HepG2 (cell line): ENCODE results near the gene MAP3K2. TPM values are rescaled to one million over a fixed set of nuclear protein-coding genes. Genes with fewer than 3 reads are reported as not detected.

Experiments used
- EED ChIP-seq: sonication (generic); formaldehyde crosslinking; IDR thresholded peaks from 2 replicates; pipeline ENCODE4 v1.5.0; 2020; ENCODE audit warnings: mild to moderate bottlenecking, missing genetic modification reagents
- GATAD2A ChIP-seq: IDR thresholded peaks from 2 replicates; pipeline ENCODE4 v1.6.1; 2016
- HDAC1 ChIP-seq: sonication (generic); formaldehyde crosslinking; IDR thresholded peaks from 2 replicates; pipeline ENCODE4 v1.5.1; 2020; ENCODE audit warnings: mild to moderate bottlenecking, missing genetic modification reagents
- HNF4A ChIP-seq: sonication (generic); formaldehyde crosslinking; IDR thresholded peaks from 2 replicates; pipeline ENCODE4 v1.4.0; 2020; ENCODE audit warnings: missing genetic modification reagents
- HNF4G ChIP-seq, 2 experiments: sonication (generic) in 1 of 2; formaldehyde crosslinking in 1 of 2; IDR thresholded peaks; 2 replicates each; pipeline versions ENCODE4 v1.4.0 to v1.6.1; 2011 to 2020; ENCODE audit warnings: borderline replicate concordance in 2 of 2, low read depth in 2 of 2, mild to moderate bottlenecking in 2 of 2, low read length in 1 of 2, missing genetic modification reagents in 1 of 2, moderate library complexity in 1 of 2
- HNRNPLL ChIP-seq: fragments of 200-400 bp; formaldehyde crosslinking; IDR thresholded peaks from 2 replicates; pipeline ENCODE4 v1.6.1; 2017; ENCODE audit warnings: mild to moderate bottlenecking, low read depth, low read length; ENCODE audit not compliant: poor library complexity, severe bottlenecking
- MAX ChIP-seq: IDR thresholded peaks from 2 replicates; pipeline ENCODE4 v1.6.1; 2012; ENCODE audit warnings: inconsistent platforms
- NFIC ChIP-seq: IDR thresholded peaks from 2 replicates; pipeline ENCODE4 v1.6.1; 2012; ENCODE audit warnings: mild to moderate bottlenecking, low read length, inconsistent platforms
- NR2F6 ChIP-seq, 2 experiments: IDR thresholded peaks; 2 replicates each; pipeline ENCODE4 v1.6.1; 2016; ENCODE audit warnings: antibody characterized with exemption in 1 of 2, mild to moderate bottlenecking in 1 of 2
- SAFB2 ChIP-seq: sonication (generic); formaldehyde crosslinking; IDR thresholded peaks from 2 replicates; pipeline ENCODE4 v1.5.1; 2020; ENCODE audit warnings: missing genetic modification reagents, low read depth, mild to moderate bottlenecking, borderline replicate concordance
- SOX13 ChIP-seq, 3 experiments: fragments of 450-650 bp in 1 of 3; sonication (generic) in 1 of 3; formaldehyde crosslinking in 1 of 3; IDR thresholded peaks in 2 of 3; conservative IDR thresholded peaks in 1 of 3; 2 replicates each; pipeline versions ENCODE4 v1.5.0 to v1.6.1; 2016 to 2020; ENCODE audit warnings: antibody characterized with exemption in 1 of 3, mild to moderate bottlenecking in 1 of 3, missing compliant biosample characterization in 1 of 3, missing genetic modification reagents in 1 of 3, moderate library complexity in 1 of 3
- ZNF260 ChIP-seq: sonication (generic); formaldehyde crosslinking; IDR thresholded peaks from 2 replicates; pipeline ENCODE4 v1.4.0; 2020; ENCODE audit warnings: missing genetic modification reagents, low read depth, mild to moderate bottlenecking, borderline replicate concordance
- ZNF318 ChIP-seq: sonication (generic); formaldehyde crosslinking; IDR thresholded peaks from 2 replicates; pipeline ENCODE4 v1.4.0; 2020; ENCODE audit warnings: mild to moderate bottlenecking, missing genetic modification reagents
- ZNF563 ChIP-seq: sonication (generic); formaldehyde crosslinking; IDR thresholded peaks from 2 replicates; pipeline ENCODE4 v1.8.0; 2022; ENCODE audit warnings: mild to moderate bottlenecking, moderate library complexity, missing genetic modification reagents
- ZSCAN20 ChIP-seq: sonication (generic); formaldehyde crosslinking; IDR thresholded peaks from 2 replicates; pipeline ENCODE4 v1.4.0; 2020; ENCODE audit warnings: missing genetic modification reagents, mild to moderate bottlenecking, borderline replicate concordance
- polyA plus RNA-seq, 8 experiments: library from polyadenylated mRNA; depleted of rRNA in 3 of 8; stranded (reverse) in 7 of 8; unstranded in 1 of 8; fragments of >200 nt; fragmentation: Illumina TruSeq in 4 of 8; extraction: Trizol in 4 of 8; gene quantifications; 2 replicates each; pipeline versions ENCODE4 v1.2.1 to v1.2.3, GENCODE V29; 2011 to 2016; ENCODE audit warnings: low read depth in 4 of 8, missing spikeins in 1 of 8, mixed read lengths in 1 of 8; ENCODE audit not compliant: insufficient read depth in 1 of 8
- total RNA-seq, 5 experiments: library from RNA; depleted of rRNA; stranded (reverse); fragments of >200 nt; fragmentation: Illumina TruSeq; extraction: Trizol; gene quantifications; 2 replicates each; pipeline ENCODE4 v1.2.3, GENCODE V29; 2016; ENCODE audit warnings: low read depth in 1 of 5

Gene MAP3K2
- total and polyA plus RNA-seq, 2 of the 13 experiments (the other 11 are each of a cell fraction or from before 2014, with no cell fraction given): 12.2 to 37.2 TPM

- no peak for TF ChIP-seq HNF4G (IDR thresholded peaks at IDR 0.05; ENCODE audit: borderline replicate concordance, low read depth, low read length)
- TF ChIP-seq HNF4G (CRISPR knock-in tag; IDR thresholded peaks at IDR 0.05; ENCODE audit: borderline replicate concordance, low read depth): no peak
- no peak for TF ChIP-seq SOX13 (IDR thresholded peaks at IDR 0.05)
- peak in 1 of 2 experiments; percentile 52; a peak in 1 of 4 replicates for TF ChIP-seq SOX13 (CRISPR knock-in tag; conservative IDR thresholded peaks at IDR 0.05 in 1 of 2, IDR thresholded peaks at IDR 0.05 in 1 of 2)
- peak; percentile 63 for TF ChIP-seq GATAD2A (CRISPR knock-in tag)
- no peak for TF ChIP-seq ZNF563 (CRISPR knock-in tag)
- TF ChIP-seq NR2F6 (IDR thresholded peaks at IDR 0.05): no peak
- no peak for TF ChIP-seq NR2F6 (CRISPR knock-in tag; IDR thresholded peaks at IDR 0.05)
- TF ChIP-seq ZSCAN20 (CRISPR knock-in tag): no peak
- TF ChIP-seq MAX: peak; percentile 83
- peak; percentile 59; the same call in 1 of the 2 replicates for TF ChIP-seq NFIC
- TF ChIP-seq HDAC1 (CRISPR knock-in tag): 0 out of 2 replicates have a peak, but pooled peaks have one; percentile 13
- no peak for TF ChIP-seq HNF4A (CRISPR knock-in tag)
- TF ChIP-seq HNRNPLL: no peak
- TF ChIP-seq SAFB2 (CRISPR knock-in tag): no peak
- TF ChIP-seq ZNF260: no peak
- TF ChIP-seq EED (CRISPR knock-in tag): no peak
- TF ChIP-seq ZNF318 (CRISPR knock-in tag): no peak
Measured at GRCh38 chr2:127410871-127411652, 23.3 kb upstream of the MAP3K2 start (continued).
